ENCODE data around the gene EIF2AK2.
"Not testable (repeated sequence)": the region's sequence is repeated elsewhere in the genome, so short reads cannot be mapped to it uniquely, and the experiment has no call there.

EIF2AK2 gene

DNA sequence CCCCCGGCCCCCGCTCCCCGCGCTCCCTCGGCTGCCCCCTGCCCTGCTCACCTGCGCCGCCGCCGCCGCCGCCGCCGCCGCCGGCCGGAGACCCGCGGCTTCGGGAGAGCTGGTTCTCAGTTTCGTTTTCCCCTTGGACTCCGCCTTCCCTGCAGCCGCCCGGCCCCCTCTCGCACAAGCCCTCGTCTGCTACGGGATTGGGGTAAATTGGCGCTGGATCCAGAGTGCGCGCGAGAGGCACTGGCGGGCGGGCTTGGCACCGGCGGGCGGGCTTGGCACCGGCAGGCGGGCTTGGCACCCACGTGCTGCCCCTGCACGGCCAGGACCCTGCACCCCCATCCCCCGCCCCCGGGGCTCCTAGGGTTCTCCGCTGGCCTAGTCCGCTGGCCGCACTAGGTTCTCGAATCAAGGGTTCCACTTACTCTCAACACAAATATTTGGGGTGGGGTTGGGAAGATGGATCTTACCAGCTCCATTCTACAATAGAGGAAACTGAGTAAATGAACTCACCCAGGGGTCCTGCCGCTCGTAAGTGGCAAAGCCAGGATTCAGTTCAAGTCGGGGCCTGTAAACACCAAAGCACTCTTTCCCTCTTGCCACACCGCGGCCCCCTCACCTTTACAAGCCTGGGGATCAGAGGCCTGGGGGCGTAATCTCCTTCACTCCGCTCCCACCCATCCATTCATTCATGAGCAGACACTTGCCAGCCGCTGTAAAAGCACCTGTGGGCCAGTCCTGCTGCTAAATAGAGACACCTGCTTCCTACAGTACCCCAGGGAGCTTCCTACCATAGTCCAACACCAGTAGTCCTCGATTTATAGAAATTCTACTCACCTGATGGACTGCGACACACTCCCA is at the start of gene EIF2AK2:
Gene EIF2AK2, minus strand, starts transcription at position 124 of the 858 bp plus-strand sequence. CDS start 9,174 bp downstream, outside the sequence.
- peaks cover 54% of the 10 kb centered on the region for H3K4me1 Mint-ChIP-seq
- peak within 1 kb of the TSS; percentile 97 for H3K4me3 Mint-ChIP-seq
- DNase-seq: peak; percentile 82
- ATAC-seq: peak; percentile 93
- peak within 1 kb of the TSS; percentile 95 for H3K27ac Mint-ChIP-seq
- peaks cover 29% of the 10 kb centered on the region for H3K36me3 Mint-ChIP-seq (ENCODE audit: low read depth)
- peaks cover 7% of the 10 kb centered on the region for H3K9me3 Mint-ChIP-seq
- H3K27me3 Mint-ChIP-seq: no peaks in the 10 kb centered on the region

DNA sequence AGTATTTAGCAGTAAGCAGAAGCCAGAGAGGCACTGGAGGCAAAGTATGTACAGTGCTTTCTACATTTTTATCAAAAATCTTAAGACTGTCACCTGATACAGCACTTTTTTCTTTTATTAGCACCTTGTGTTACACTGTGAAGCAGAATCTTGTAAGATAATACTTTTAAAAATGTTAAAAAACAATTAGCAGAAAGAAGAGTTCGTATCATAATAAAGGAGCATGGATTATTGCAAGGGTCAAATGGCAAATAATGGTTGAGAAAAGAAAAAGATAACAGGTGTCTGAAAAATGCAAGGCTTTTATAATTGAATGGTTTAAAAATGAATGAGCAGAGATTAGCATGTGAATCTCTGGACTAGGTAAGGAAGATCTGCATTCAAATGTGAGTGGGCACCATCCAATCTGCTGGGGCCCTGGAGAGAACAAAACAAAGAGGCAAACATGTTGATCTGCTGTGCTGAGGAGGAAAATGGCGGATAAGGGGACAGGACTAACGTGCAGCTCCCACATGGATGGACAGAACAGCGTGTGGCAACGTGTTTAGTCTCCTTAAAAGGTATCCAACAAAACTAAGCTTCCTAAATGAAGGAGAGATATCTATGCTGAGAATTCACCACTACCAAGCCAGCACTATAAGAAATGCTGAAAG is 49.0 kb upstream of the EIF2AK2 start:
- no peak overlapping the region for H3K27ac Mint-ChIP-seq
- peaks cover 35% of the 10 kb centered on the region for H3K4me1 Mint-ChIP-seq
- H3K9me3 Mint-ChIP-seq: peaks cover 44% of the 10 kb centered on the region

DNA sequence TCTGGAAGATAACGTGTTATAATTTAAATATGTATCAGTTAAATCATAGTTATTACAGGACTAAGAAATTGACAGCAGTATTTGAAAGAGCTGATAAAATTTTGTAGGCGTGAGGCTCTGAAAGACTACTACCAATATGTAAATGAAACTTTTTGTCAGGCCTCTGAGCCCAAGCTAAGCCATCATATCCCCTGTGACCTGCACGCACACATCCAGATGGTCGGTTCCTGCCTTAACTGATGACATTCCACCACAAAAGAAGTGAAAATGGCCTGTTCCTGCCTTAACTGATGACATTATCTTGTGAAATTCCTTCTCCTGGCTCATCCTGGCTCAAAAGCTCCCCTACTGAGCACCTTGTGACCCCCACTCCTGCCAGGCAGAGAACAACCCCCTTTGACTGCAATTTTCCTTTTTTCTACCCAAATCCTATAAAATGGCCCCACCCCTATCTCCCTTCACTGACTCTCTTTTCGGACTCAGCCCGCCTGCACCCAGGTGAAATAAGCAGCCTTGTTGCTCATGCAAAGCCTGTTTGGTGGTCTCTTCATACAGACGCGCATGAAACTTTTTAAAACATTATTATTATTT is 48.4 kb upstream of the EIF2AK2 start:
- DNase-seq, H3K4me3 Mint-ChIP-seq, ATAC-seq, H3K27me3 Mint-ChIP-seq: not testable (repeated sequence)
- peaks cover 95% of the 10 kb centered on the region for H3K36me3 Mint-ChIP-seq (ENCODE audit: low read depth)
- H3K4me1 Mint-ChIP-seq: peaks cover 42% of the 10 kb centered on the region
- peaks cover 44% of the 10 kb centered on the region for H3K9me3 Mint-ChIP-seq
- H3K27ac Mint-ChIP-seq: peak overlapping the region; percentile 24

More for the DNA sequence above, 49.0 kb upstream of the EIF2AK2 start:
- DNase-seq: no peak
- no peak for ATAC-seq
- no peaks in the 10 kb centered on the region for H3K27me3 Mint-ChIP-seq
- peaks cover 97% of the 10 kb centered on the region for H3K36me3 Mint-ChIP-seq (ENCODE audit: low read depth)
- no peak overlapping the region for H3K4me3 Mint-ChIP-seq

DNA sequence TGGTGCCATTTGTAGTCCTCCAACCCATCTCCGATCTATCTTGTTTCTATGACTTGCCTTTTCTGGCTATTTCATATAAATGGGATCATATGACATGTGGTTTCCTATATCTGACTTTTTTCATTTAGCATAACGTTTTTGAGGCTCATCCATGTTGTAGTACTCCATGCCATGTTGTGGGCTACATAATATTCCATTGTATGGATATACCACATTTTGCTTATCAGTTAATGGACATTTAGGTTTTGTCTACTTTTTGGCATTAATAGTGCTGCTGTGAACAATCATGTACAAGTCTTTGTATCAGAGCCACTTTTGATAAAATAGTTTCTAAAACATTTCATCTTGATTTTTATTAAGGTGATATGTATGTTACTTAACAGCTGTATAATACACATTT is 46.9 kb upstream of the EIF2AK2 start:
- ATAC-seq: no peak
- peaks cover 48% of the 10 kb centered on the region for H3K4me1 Mint-ChIP-seq
- peaks cover 83% of the 10 kb centered on the region for H3K36me3 Mint-ChIP-seq (ENCODE audit: low read depth)
- H3K4me3 Mint-ChIP-seq: no peak overlapping the region
- DNase-seq: no peak
- no peak overlapping the region for H3K27ac Mint-ChIP-seq
- peaks cover 31% of the 10 kb centered on the region for H3K9me3 Mint-ChIP-seq
- no peaks in the 10 kb centered on the region for H3K27me3 Mint-ChIP-seq

DNA sequence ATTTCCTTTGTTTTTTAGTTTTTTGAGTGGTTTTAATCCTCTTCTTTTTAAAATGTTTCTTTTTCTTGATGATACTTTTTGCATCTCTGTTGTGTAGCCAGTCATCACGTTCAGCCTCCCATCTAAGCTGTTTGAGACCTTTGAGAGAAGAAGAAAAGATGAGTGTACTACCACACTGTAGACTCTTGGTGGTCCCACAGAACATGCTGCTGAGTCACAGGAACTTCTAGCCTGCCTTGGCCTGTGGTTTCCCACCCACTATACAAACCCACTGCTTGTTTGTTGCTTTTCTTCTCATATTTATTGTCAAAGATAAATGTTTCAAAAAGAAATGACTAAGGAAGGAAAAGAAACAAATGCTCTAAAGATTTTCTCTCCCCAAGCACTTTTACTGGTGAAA is 45.0 kb upstream of the EIF2AK2 start:
- Mint-ChIP-seq H3K9me3 (peaks cover 11% of the 10 kb centered on the region), H3K4me3 (peak overlapping the region; percentile 25), H3K36me3 (ENCODE audit: low read depth) (peaks cover 63% of the 10 kb centered on the region), H3K4me1 (peaks cover 53% of the 10 kb centered on the region), H3K27ac (peak overlapping the region; percentile 80), H3K27me3 (no peaks in the 10 kb centered on the region)
- DNase-seq (peak; percentile 48), ATAC-seq (peak; percentile 97)

DNA sequence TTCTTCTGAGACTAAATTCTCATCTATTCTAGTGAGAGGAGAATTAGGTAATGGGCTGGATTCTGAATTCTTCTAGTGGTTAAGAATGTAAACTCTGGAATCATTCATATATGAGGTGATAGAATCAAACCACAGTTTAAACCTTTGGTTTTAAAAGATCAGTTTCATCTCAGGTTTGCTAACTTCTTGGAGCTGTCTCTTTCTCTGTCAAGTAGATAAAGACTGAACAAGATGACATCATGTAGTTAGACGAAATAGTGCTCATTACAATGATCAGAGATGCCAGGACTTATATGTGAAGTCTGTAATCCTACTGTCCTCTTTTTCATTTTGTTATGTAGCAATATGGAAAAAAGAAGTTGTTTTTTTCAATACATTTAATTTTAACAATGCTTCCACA is 44.4 kb upstream of the EIF2AK2 start:
- peak overlapping the region; percentile 25 for H3K4me3 Mint-ChIP-seq
- H3K27me3 Mint-ChIP-seq: peaks cover 2% of the 10 kb centered on the region
- H3K9me3 Mint-ChIP-seq: peaks cover 9% of the 10 kb centered on the region
- peak overlapping the region; percentile 80 for H3K27ac Mint-ChIP-seq
- DNase-seq: no peak
- peaks cover 56% of the 10 kb centered on the region for H3K4me1 Mint-ChIP-seq
- peak; percentile 11 for ATAC-seq
- peaks cover 60% of the 10 kb centered on the region for H3K36me3 Mint-ChIP-seq (ENCODE audit: low read depth)

DNA sequence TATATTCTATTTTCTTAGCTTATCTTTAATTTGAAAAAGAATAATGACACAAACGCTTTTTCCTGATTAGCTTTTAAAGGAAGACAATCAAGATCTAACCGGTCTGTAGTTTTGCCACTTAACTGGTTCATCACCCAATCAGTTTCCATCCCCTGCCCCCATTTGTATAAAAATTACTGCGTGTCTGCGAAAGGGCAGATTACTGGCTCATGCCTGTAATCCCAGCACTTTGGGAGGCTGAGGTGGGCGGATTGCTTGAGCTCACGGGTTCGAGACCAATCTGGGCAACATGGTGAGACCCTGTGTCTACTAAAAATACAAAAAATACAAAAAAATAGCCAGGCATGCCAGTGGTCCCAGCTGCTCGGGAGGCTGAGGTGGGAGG is 41.9 kb upstream of the EIF2AK2 start:
- peaks cover 2% of the 10 kb centered on the region for H3K27me3 Mint-ChIP-seq
- peaks cover 50% of the 10 kb centered on the region for H3K4me1 Mint-ChIP-seq
- H3K36me3 Mint-ChIP-seq (ENCODE audit: low read depth): peaks cover 36% of the 10 kb centered on the region
- peaks cover 3% of the 10 kb centered on the region for H3K9me3 Mint-ChIP-seq
- DNase-seq (no peak), ATAC-seq (no peak)
- no peak overlapping the region for H3K27ac Mint-ChIP-seq
- H3K4me3 Mint-ChIP-seq: no peak overlapping the region

DNA sequence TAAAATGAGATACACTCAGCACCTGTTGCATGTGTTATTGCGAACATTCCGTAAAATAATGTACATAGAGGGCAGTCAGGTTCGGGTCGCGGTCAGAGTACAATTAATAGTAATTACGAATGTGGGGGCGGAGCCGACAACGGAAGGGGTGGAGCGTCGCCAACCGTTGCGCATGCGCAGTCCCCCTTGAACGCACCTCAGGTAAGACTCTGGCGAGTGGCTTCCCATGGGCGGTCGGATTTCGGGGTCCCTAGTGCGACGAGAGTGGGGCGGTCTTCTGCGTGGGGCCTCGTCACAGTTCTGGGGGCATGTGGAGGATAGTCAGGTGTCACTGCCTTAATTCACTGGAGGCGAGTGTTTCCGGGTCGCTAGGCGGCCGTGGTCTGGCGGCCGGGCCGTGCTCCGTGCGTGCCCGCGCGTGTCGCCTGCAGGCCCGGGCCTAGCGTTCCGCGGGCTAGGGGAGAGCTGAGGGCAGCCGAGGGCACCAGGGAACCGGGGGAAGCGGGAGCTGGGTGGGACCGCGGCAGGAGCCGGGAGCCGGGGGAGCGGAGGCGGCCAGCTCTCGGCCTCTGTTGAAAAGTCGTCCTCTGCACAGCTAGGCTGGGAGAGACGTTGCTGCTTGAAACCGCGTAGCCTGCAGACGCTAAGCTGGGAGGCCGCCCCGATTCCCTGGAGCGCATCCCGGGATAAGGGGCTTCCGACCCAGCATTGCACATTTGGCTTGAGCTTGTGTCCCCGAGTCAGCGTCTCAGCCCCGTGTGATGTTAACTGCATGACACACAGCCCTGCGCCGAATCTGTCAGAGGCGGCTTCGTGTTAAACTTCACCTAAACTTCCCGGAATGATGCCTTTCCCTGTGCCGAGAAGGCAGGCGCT is 39.8 kb upstream of the EIF2AK2 start, which contains the start of gene CEBPZOS:
Gene CEBPZOS, plus strand, starts transcription at position 177 of the 876 bp plus-strand sequence. CDS start 3,209 bp downstream, outside the sequence.
- peak within 1 kb of the TSS; percentile 99 for H3K27ac Mint-ChIP-seq
- peak within 1 kb of the TSS; percentile 97 for H3K4me3 Mint-ChIP-seq
- peaks cover 18% of the 10 kb centered on the region for H3K36me3 Mint-ChIP-seq (ENCODE audit: low read depth)
- peaks cover 39% of the 10 kb centered on the region for H3K4me1 Mint-ChIP-seq
- H3K27me3 Mint-ChIP-seq: peaks cover 2% of the 10 kb centered on the region
- peak; percentile 93 for DNase-seq
- H3K9me3 Mint-ChIP-seq: no peaks in the 10 kb centered on the region
- ATAC-seq: peak; percentile 76

DNA sequence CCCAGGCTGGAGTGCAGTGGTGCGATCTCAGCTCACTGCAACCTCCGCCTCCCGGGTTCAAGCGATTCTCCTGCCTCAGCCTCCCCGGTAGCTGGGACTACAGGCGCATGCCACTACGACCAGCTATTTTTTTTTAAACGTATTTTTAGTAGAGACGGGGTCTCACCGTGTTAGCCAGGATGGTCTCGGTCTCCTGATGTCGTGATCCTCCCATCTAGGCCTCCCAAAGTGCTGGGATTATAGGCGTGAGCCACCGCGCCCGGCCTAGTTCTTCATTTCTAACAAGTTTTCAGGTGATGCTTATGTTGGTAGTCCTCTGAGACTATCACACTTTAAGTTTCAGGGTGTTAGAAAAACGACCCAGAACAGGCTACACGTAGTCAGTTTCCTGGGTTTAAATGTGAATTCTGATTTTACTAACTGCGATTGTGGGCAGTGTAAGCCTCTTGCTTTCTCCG is 39.1 kb upstream of the EIF2AK2 start:
- Mint-ChIP-seq H3K4me1 (peaks cover 32% of the 10 kb centered on the region), H3K4me3 (peak overlapping the region; percentile 97), H3K36me3 (ENCODE audit: low read depth) (peaks cover 11% of the 10 kb centered on the region), H3K27ac (peak overlapping the region; percentile 99)
- not testable (repeated sequence) for H3K27me3 Mint-ChIP-seq, DNase-seq, H3K9me3 Mint-ChIP-seq
- peak; percentile 4 for ATAC-seq

DNA sequence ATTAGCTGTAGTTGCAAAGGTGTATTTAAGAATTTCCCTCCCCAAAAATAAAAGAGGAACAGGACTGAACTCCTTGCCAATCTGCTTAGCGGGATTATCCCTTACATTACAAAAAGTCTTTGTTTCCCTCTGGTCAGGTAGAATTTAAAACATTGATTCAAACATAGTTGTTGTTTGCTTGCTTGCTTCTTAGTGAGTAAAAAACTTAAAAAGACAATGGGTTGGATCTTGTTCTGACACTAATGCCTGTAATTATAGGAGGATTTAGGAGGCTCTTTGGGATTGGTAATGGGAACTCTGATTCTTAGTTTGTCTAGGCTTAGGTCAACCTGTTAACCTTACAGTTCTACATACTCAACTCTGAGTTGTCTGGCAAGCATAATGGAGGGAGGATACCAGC is 35.8 kb upstream of the EIF2AK2 start:
- no peak overlapping the region for H3K4me3 Mint-ChIP-seq
- peaks cover 11% of the 10 kb centered on the region for H3K4me1 Mint-ChIP-seq
- DNase-seq (no peak), ATAC-seq (no peak)
- peaks cover 3% of the 10 kb centered on the region for H3K36me3 Mint-ChIP-seq (ENCODE audit: low read depth)
- no peaks in the 10 kb centered on the region for H3K9me3 Mint-ChIP-seq
- H3K27ac Mint-ChIP-seq: no peak overlapping the region
- H3K27me3 Mint-ChIP-seq: peaks cover 5% of the 10 kb centered on the region

DNA sequence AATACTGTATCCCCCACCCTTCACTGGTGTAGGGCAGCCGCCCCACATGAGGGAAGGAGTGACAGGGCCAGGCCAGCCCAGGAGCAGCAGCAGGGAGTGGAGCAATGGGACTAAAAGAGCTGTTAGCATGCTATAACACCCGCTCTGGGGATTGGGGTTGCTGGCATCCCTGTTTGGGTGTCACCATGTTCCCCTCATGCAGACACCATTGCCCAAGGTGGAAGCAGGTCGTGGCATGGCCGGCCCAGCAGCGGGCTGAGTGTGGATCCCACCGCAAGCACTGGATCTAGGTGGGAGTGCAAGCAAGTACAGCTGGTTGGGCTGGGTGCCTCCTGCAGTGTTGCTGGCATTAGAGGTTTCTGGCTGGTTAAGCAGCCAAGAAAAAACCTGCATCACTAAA is 35.0 kb upstream of the EIF2AK2 start:
- DNase-seq: no peak
- Mint-ChIP-seq H3K9me3 (no peaks in the 10 kb centered on the region), H3K36me3 (ENCODE audit: low read depth) (peaks cover 3% of the 10 kb centered on the region), H3K4me3 (no peak overlapping the region), H3K4me1 (peaks cover 4% of the 10 kb centered on the region), H3K27ac (no peak overlapping the region), H3K27me3 (peaks cover 5% of the 10 kb centered on the region)
- ATAC-seq: no peak

DNA sequence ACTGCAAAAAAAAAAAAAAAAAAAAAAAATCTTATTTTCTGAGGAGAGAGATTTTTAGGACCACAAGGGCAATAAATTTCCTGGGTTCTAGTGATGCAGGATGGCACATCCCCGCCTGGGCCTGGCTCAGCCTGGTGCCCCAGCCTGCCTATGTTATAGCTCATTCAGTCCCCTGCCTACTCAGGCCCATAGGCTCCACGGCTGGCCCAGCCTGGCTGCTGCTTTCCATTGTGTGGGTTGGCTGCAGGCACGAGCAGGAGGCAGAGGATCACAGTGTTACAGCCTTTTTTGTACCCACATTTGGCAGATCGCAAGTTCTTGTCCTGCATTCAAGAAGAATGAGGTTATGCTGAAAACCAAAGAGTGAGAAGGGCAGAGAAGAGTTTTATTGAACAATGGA is 34.5 kb upstream of the EIF2AK2 start:
- H3K27me3 Mint-ChIP-seq: peaks cover 4% of the 10 kb centered on the region
- no peaks in the 10 kb centered on the region for H3K9me3 Mint-ChIP-seq
- DNase-seq (no peak), ATAC-seq (no peak)
- H3K4me1 Mint-ChIP-seq: peaks cover 2% of the 10 kb centered on the region
- H3K4me3 Mint-ChIP-seq: no peak overlapping the region
- H3K36me3 Mint-ChIP-seq (ENCODE audit: low read depth): peaks cover 1% of the 10 kb centered on the region
- H3K27ac Mint-ChIP-seq: no peak overlapping the region

DNA sequence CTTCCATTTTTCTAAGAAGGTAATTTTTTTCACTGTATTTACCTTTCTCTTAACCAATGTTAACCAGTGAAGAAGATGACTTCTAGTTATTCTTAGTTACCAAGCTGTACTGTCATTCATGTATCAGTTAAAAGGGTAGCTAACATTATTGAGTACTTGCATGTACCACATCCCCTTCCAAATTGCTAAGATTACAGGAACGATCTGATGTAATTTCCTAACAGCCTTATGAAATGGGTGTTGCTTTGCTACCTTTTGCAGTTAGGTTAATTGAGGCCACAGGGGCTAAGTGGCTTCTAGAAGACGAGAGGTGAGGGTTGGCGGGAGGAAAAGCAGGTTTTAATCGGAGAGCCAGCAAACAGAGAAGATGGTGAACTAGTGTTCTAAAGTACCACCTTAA is 33.5 kb upstream of the EIF2AK2 start:
- Mint-ChIP-seq H3K27ac (no peak overlapping the region), H3K27me3 (peaks cover 3% of the 10 kb centered on the region), H3K36me3 (ENCODE audit: low read depth) (no peaks in the 10 kb centered on the region), H3K4me3 (no peak overlapping the region), H3K4me1 (no peaks in the 10 kb centered on the region), H3K9me3 (no peaks in the 10 kb centered on the region)
- no peak for ATAC-seq
- DNase-seq: no peak
